K562 (cell line): Measurements from ENCODE around the gene PSG5.

ENCODE experiments used
- EZH2 ChIP-seq: IDR thresholded peaks from 2 replicates; pipeline ENCODE4 v1.6.1; 2012; ENCODE audit warnings: low read depth, mild to moderate bottlenecking, inconsistent platforms, low read length, borderline replicate concordance
- ILF3 ChIP-seq: fragments of 450-650 bp; IDR thresholded peaks from 2 replicates; pipeline ENCODE4 v1.6.1; 2018; ENCODE audit warnings: antibody characterized with exemption, mild to moderate bottlenecking, moderate library complexity, borderline replicate concordance
- MAFK ChIP-seq: IDR thresholded peaks from 2 replicates; pipeline ENCODE4 v1.6.1; 2011; ENCODE audit warnings: low read length, improper control_type of control experiment
- NFIC ChIP-seq: fragments of 450-650 bp; IDR thresholded peaks from 2 replicates; pipeline ENCODE4 v1.6.1; 2017; ENCODE audit warnings: mild to moderate bottlenecking, inconsistent platforms
- ZNF274 ChIP-seq: IDR thresholded peaks from 2 replicates; pipeline ENCODE4 v1.6.1; 2011; ENCODE audit warnings: low read depth, mild to moderate bottlenecking, low read length, moderate library complexity, borderline replicate concordance

GRCh38 chr19:43148233-43148632 is 38.1 kb downstream of the PSG5 start:
- TF ChIP-seq ILF3, result no peak
- no peak for TF ChIP-seq EZH2
- TF ChIP-seq ZNF274, result no peak
- no peak; the same call in 1 of the 2 replicates for TF ChIP-seq MAFK
- TF ChIP-seq NFIC, result no peak
